GM12892 (cell line): Measurements from ENCODE around the gene ZNRF3.

Source experiments
- DNase-seq: peaks from one replicate; pipeline ENCODE4 v3.0.0; 2011; ENCODE audit not compliant: insufficient read length
- FAIRE-seq: peaks from 2 replicates; lab custom pipeline; 2011; peaks lifted over from hg19 to GRCh38; lab: Jason Lieb, UNC
- POLR2A ChIP-seq: IDR thresholded peaks from 2 replicates; pipeline ENCODE4 v1.6.1; 2011; ENCODE audit warnings: low read depth, low read length, control low read depth
- POLR2AphosphoS5 ChIP-seq: IDR thresholded peaks from 2 replicates; pipeline ENCODE4 v1.6.1; 2011; ENCODE audit warnings: low read depth, low read length, control low read depth
- TAF1 ChIP-seq: IDR thresholded peaks from 2 replicates; pipeline ENCODE4 v1.6.1; 2011; ENCODE audit warnings: low read depth, mild to moderate bottlenecking, control low read depth, low read length, borderline replicate concordance

Gene ZNRF3

GRCh38 chr22:28930357-28931007, 47.1 kb downstream of the ZNRF3 start:
- no peak for FAIRE-seq
- no peak for DNase-seq
- no peak for TF ChIP-seq TAF1
- no peak for TF ChIP-seq POLR2A
- no peak for TF ChIP-seq POLR2AphosphoS5

- DNase-seq (no peak), FAIRE-seq (no peak)
- TF ChIP-seq TAF1 (no peak), POLR2A (no peak), POLR2AphosphoS5 (no peak)
These were observed 48.6 kb downstream of the ZNRF3 start for GRCh38 chr22:28931844-28932567.

GRCh38 chr22:28933321-28933720, 49.9 kb downstream of the ZNRF3 start:
- no peak for FAIRE-seq
- DNase-seq = no peak
- TF ChIP-seq POLR2A = no peak
- no peak for TF ChIP-seq TAF1
- TF ChIP-seq POLR2AphosphoS5 = no peak

- TF ChIP-seq TAF1 = no peak
- no peak for TF ChIP-seq POLR2A
- no peak for TF ChIP-seq POLR2AphosphoS5
- DNase-seq (no peak), FAIRE-seq (no peak)
These were observed 50.7 kb downstream of the ZNRF3 start for GRCh38 chr22:28934026-28934425.

- FAIRE-seq (no peak), DNase-seq (no peak)
- no peak for TF ChIP-seq POLR2A
- no peak for TF ChIP-seq POLR2AphosphoS5
- TF ChIP-seq TAF1 = no peak
These were observed 51.8 kb downstream of the ZNRF3 start for GRCh38 chr22:28935140-28935539.

- TF ChIP-seq TAF1 (no peak), POLR2A (no peak), POLR2AphosphoS5 (no peak)
- DNase-seq = no peak
- no peak for FAIRE-seq
These were observed 52.3 kb downstream of the ZNRF3 start for GRCh38 chr22:28935713-28936112.

- DNase-seq (no peak), FAIRE-seq (no peak)
- TF ChIP-seq TAF1 = no peak
- no peak for TF ChIP-seq POLR2A
- no peak for TF ChIP-seq POLR2AphosphoS5
These were observed 52.8 kb downstream of the ZNRF3 start for GRCh38 chr22:28936200-28936599.

GRCh38 chr22:28937206-28938025, 54.0 kb downstream of the ZNRF3 start:
- FAIRE-seq = no peak
- DNase-seq = no peak
- TF ChIP-seq POLR2AphosphoS5 (no peak), POLR2A (no peak), TAF1 (no peak)

GRCh38 chr22:28938286-28938833, 55.0 kb downstream of the ZNRF3 start:
- no peak for DNase-seq
- FAIRE-seq = no peak
- TF ChIP-seq POLR2A = no peak
- TF ChIP-seq TAF1 = no peak
- TF ChIP-seq POLR2AphosphoS5 = no peak

GRCh38 chr22:28939394-28939793, 56.0 kb downstream of the ZNRF3 start:
- no peak for FAIRE-seq
- DNase-seq = no peak
- TF ChIP-seq TAF1 (no peak), POLR2A (no peak), POLR2AphosphoS5 (no peak)

- FAIRE-seq = no peak
These were observed 56.6 kb downstream of the ZNRF3 start for GRCh38 chr22:28939932-28940331.

More at GRCh38 chr22:28939932-28940331, 56.6 kb downstream of the ZNRF3 start:
- no peak for DNase-seq
- TF ChIP-seq POLR2AphosphoS5 (no peak), TAF1 (no peak), POLR2A (no peak)
